Measurements from ENCODE around the gene LPCAT4. TPM values are rescaled to one million over a fixed set of nuclear protein-coding genes. Genes with fewer than 3 reads are reported as not detected.

LPCAT4 gene
- polyA plus RNA-seq, 1 of the 3 experiments (the other 2 are of a cell fraction) = 88.4 TPM

DNA sequence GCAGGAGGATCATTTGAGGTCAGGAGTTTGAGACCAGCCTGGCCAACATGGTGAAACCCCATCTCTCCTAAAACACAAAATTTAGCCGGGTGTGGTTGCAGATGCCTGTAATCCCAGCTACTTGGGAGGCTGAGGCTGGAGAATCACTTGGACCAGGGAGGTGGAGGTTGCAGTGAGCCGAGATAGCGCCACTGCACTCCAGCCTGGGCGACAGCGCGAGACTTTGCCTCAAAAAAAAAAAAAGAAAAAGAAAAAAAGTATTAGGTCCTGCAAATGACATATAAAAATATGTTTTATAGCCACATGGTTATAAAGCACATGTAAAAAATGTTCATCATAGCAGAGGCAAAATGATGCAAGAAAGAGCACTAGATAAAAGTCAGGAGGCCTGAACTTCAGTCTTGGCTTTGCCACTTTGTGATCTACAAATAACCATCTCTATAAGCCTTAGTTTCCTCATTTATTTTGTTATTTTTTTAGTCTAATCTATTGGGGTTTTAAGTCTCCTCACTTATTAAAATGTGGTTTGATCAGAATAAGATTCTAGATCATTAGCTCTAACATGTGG lies 34.4 kb downstream of the LPCAT4 start (continued):
- TF ChIP-seq NFIC (IDR thresholded peaks at IDR 0.05; ENCODE audit: borderline replicate concordance) = no peak
- no peak for TF ChIP-seq SMC3 (IDR thresholded peaks at IDR 0.05; ENCODE audit: low read depth, low read length)
- no peak for TF ChIP-seq ELF1 (IDR thresholded peaks at IDR 0.05)

GRCh38 chr15:34331809-34332208 lies 35.2 kb downstream of the LPCAT4 start:
- Histone ChIP-seq H3F3A (replicated peaks; ENCODE audit: insufficient read depth) (no peaks in the 10 kb centered on the region), H3K9me2 (no peaks in the 10 kb centered on the region), H3K27me3 (ENCODE audit: insufficient read depth) (no peaks in the 10 kb centered on the region), H2AFZ (ENCODE audit: low read depth) (no peak overlapping the region), H3K79me2 (ENCODE audit: insufficient read depth) (peaks cover 29% of the 10 kb centered on the region), H3K4me3 (ENCODE audit: low read depth in 2 of 2, low read length in 1 of 2) (no peak overlapping the region), H3K9ac (no peak overlapping the region), H3K4me2 (no peak overlapping the region), H3K4me1 (ENCODE audit: control insufficient read depth in 1 of 2, insufficient read depth in 2 of 2, low read depth in 1 of 2, low read length in 1 of 2) (peaks cover 7 to 19% of the 10 kb centered on the region in 2 experiments; a peak in 3 of 4 replicates), H3K9me3 (no peaks in the 10 kb centered on the region), H4K20me1 (ENCODE audit: insufficient read depth) (no peaks in the 10 kb centered on the region), H3K27ac (ENCODE audit: low read depth in 2 of 2, low read length in 1 of 2) (no peak overlapping the region), H3K36me3 (replicated peaks in 1 of 2; ENCODE audit: control insufficient read depth in 1 of 2, insufficient read depth in 2 of 2, low read length in 1 of 2) (no peaks in the 10 kb centered on the region)
- TF ChIP-seq SMC3 (IDR thresholded peaks at IDR 0.05; ENCODE audit: low read depth, low read length) (no peak), GATA2 (CRISPR knock-in tag; IDR thresholded peaks at IDR 0.05) (no peak), RAD21 (IDR thresholded peaks at IDR 0.05; ENCODE audit: low read length) (no peak), USF1 (IDR thresholded peaks at IDR 0.05; ENCODE audit: borderline replicate concordance, low read depth) (no peak), EZH2phosphoT487 (IDR thresholded peaks at IDR 0.05; ENCODE audit: borderline replicate concordance, low read depth) (no peak)
- 94% methylated on average over 2 of the region's 2 CpGs for WGBS (ENCODE audit: low lambda C conversion rate)
- ChIA-PET CTCF (no interaction called here), POLR2A (no interaction called here)
- DNase-seq = no peak

DNA sequence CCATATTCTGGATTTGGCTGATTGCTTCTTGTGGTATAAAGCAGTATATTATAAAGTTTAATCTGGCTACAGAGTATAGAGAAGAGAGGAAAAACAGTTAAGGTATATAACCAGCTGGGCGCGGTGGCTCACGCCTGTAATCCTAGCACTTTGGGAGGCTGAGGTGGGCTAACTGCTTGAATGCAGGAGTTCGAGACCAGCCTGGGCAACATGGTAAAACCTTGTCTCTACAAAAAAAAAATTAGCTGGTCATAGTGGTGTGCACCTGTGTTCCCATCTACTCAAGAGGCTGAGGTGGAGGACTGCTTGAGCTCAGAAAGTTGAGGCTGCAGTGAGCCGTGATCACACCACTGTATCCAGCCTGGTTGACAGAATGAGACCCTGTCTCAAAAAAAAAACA lies 36.7 kb downstream of the LPCAT4 start:
- H2AFZ ChIP-seq (ENCODE audit: low read depth) = no peak overlapping the region
- no peak overlapping the region for H3K4me2 ChIP-seq
- H3K9me2 ChIP-seq = no peaks in the 10 kb centered on the region
- H3K27ac ChIP-seq (ENCODE audit: low read depth in 2 of 2, low read length in 1 of 2) = no peak overlapping the region
- H3K9me3 ChIP-seq = no peaks in the 10 kb centered on the region
- H3K4me3 ChIP-seq (ENCODE audit: low read depth in 2 of 2, low read length in 1 of 2) = no peak overlapping the region
- 86% methylated on average over 5 of the region's 5 CpGs for WGBS (ENCODE audit: low lambda C conversion rate)
- no peak overlapping the region for H3K9ac ChIP-seq
- H3K79me2 ChIP-seq (ENCODE audit: insufficient read depth) = peaks cover 21% of the 10 kb centered on the region
- no peak for DNase-seq
- H3K36me3 ChIP-seq (replicated peaks in 1 of 2; ENCODE audit: control insufficient read depth in 1 of 2, insufficient read depth in 2 of 2, low read length in 1 of 2) = no peaks in the 10 kb centered on the region
- H3K27me3 ChIP-seq (ENCODE audit: insufficient read depth) = no peaks in the 10 kb centered on the region
- H4K20me1 ChIP-seq (ENCODE audit: insufficient read depth) = no peaks in the 10 kb centered on the region
- H3F3A ChIP-seq (replicated peaks; ENCODE audit: insufficient read depth) = no peaks in the 10 kb centered on the region
- peaks cover 0 to 8% of the 10 kb centered on the region in 2 experiments; a peak in 1 of 4 replicates for H3K4me1 ChIP-seq (ENCODE audit: control insufficient read depth in 1 of 2, insufficient read depth in 2 of 2, low read depth in 1 of 2, low read length in 1 of 2)
- TF ChIP-seq ZBTB33 (IDR thresholded peaks at IDR 0.05; ENCODE audit: borderline replicate concordance, low read depth) (no peak), SIN3A (IDR thresholded peaks at IDR 0.05; ENCODE audit: borderline replicate concordance, low read depth, low read length) (no peak), RFX5 (IDR thresholded peaks at IDR 0.05; ENCODE audit: low read length) (no peak), MEF2A (IDR thresholded peaks at IDR 0.05; ENCODE audit: borderline replicate concordance, low read depth) (no peak)
- ChIA-PET POLR2A (interaction anchor here (2.3 kb wide), 1 partner anchor 8 kb away, joined by 13 read pairs; the partner anchor contains the start of gene SLC12A6), CTCF (interaction anchor here (0.7 to 2.5 kb wide), 3 partner anchors 37 to 441 kb away, joined by 3 to 13 read pairs (median 7); partner anchors contain the start of gene LPCAT4)

All from SK-N-SH (cell line).